Measurements from ENCODE around the gene CALD1.

- TF ChIP-seq EZH2phosphoT487 (IDR thresholded peaks at IDR 0.05; ENCODE audit: borderline replicate concordance, low read length) = no peak
- TF ChIP-seq CTCF (IDR thresholded peaks at IDR 0.05; ENCODE audit: low read depth, low read length, poor library complexity, severe bottlenecking) = no peak
Observed at GRCh38 chr7:134828361-134828760, 48.9 kb downstream of the CALD1 start.
